ENCODE measurements around the gene UPF2. TPM values are rescaled to one million over a fixed set of nuclear protein-coding genes. Genes with fewer than 3 reads are reported as not detected.
A peak's percentile ranks its signal among the peaks of the same experiment; 100 is the strongest.

The UPF2 gene
- total RNA-seq, 1 donor from 2014 or later, result 7.9 TPM

GRCh38 chr10:11910102-11910501 is 132.5 kb downstream of the UPF2 start:
- no peak overlapping the region for H3K4me3 ChIP-seq
- H3K4me1 ChIP-seq, result no peaks in the 10 kb centered on the region
- intact Hi-C loops (cut with DNase I), result no loop called here
- TF ChIP-seq CTCF (IDR thresholded peaks at IDR 0.05), result no peak
- DNase-seq (ENCODE audit: low spot score in 2 of 2), result peak in 1 of 2 donors; percentile 52
- H3K9me3 ChIP-seq, result no peaks in the 10 kb centered on the region
- H3K27me3 ChIP-seq, result no peaks in the 10 kb centered on the region
- no peaks in the 10 kb centered on the region for H3K36me3 ChIP-seq
- H3K27ac ChIP-seq, result no peak overlapping the region

DNA sequence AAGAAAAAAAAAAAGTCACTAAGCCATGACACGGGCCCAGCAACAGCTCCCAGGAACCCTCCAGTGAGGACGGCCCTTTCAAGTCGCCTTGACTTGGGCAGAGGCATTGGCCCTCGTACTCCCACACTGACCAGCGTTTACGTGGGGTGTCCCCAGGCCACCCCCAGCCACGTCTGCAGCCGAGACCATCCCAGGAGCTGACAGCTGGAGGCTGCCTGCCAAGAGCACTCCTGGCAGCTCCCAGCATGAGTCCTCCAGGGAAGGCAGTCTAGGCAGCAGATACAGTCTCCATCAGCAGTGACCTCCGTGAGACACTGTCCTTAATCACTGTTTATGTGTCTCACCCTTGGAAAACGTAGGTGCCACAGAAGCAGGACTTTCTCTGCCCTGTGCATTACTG is 133.0 kb downstream of the UPF2 start:
- intact Hi-C loops (cut with DNase I), result no loop called here
- TF ChIP-seq CTCF (IDR thresholded peaks at IDR 0.05), result no peak
- Histone ChIP-seq H3K4me3 (no peak overlapping the region), H3K4me1 (no peaks in the 10 kb centered on the region), H3K9me3 (no peaks in the 10 kb centered on the region), H3K36me3 (no peaks in the 10 kb centered on the region), H3K27me3 (no peaks in the 10 kb centered on the region), H3K27ac (no peak overlapping the region)
- peak in 1 of 2 donors; percentile 27 for DNase-seq (ENCODE audit: low spot score in 2 of 2)

- no peaks in the 10 kb centered on the region for H3K9me3 ChIP-seq
- H3K27ac ChIP-seq, result no peak overlapping the region
- no peak for TF ChIP-seq CTCF (IDR thresholded peaks at IDR 0.05)
- DNase-seq (ENCODE audit: low spot score in 2 of 2), result peak in 1 of 2 donors; percentile 44
- H3K36me3 ChIP-seq, result no peaks in the 10 kb centered on the region
- no peak overlapping the region for H3K4me3 ChIP-seq
- intact Hi-C loops (cut with DNase I), result no loop called here
- H3K27me3 ChIP-seq, result no peaks in the 10 kb centered on the region
- no peaks in the 10 kb centered on the region for H3K4me1 ChIP-seq
Observed at GRCh38 chr10:11908991-11909390, 133.6 kb downstream of the UPF2 start.

GRCh38 chr10:11908536-11908935 is 134.1 kb downstream of the UPF2 start:
- Histone ChIP-seq H3K27ac (no peak overlapping the region), H3K27me3 (no peaks in the 10 kb centered on the region), H3K9me3 (no peaks in the 10 kb centered on the region), H3K4me1 (no peaks in the 10 kb centered on the region), H3K4me3 (no peak overlapping the region), H3K36me3 (no peaks in the 10 kb centered on the region)
- intact Hi-C loops (cut with DNase I), result no loop called here
- no peak for DNase-seq (ENCODE audit: low spot score in 2 of 2)
- no peak for TF ChIP-seq CTCF (IDR thresholded peaks at IDR 0.05)

- Histone ChIP-seq H3K9me3 (no peaks in the 10 kb centered on the region), H3K27ac (no peak overlapping the region), H3K36me3 (no peaks in the 10 kb centered on the region), H3K4me3 (no peak overlapping the region), H3K4me1 (no peaks in the 10 kb centered on the region), H3K27me3 (no peaks in the 10 kb centered on the region)
- DNase-seq (ENCODE audit: low spot score in 2 of 2), result no peak
- intact Hi-C loops (cut with DNase I), result no loop called here
- no peak for TF ChIP-seq CTCF (IDR thresholded peaks at IDR 0.05)
Observed at GRCh38 chr10:11907914-11908313, 134.7 kb downstream of the UPF2 start.

GRCh38 chr10:11906714-11907113 is 135.9 kb downstream of the UPF2 start:
- no peak for TF ChIP-seq CTCF (IDR thresholded peaks at IDR 0.05)
- H3K4me3 ChIP-seq, result no peak overlapping the region

More at GRCh38 chr10:11906714-11907113, 135.9 kb downstream of the UPF2 start:
- Histone ChIP-seq H3K36me3 (no peaks in the 10 kb centered on the region), H3K27ac (no peak overlapping the region), H3K9me3 (no peaks in the 10 kb centered on the region), H3K27me3 (no peaks in the 10 kb centered on the region), H3K4me1 (no peaks in the 10 kb centered on the region)
- no peak for DNase-seq (ENCODE audit: low spot score in 2 of 2)
- intact Hi-C loops (cut with DNase I), result no loop called here
